Dermis microvascular lymphatic vessel endothelial cell (primary cell): ENCODE data around the gene IL17B. TPM values are rescaled to one million over a fixed set of nuclear protein-coding genes. Genes with fewer than 3 reads are reported as not detected.
A peak's percentile ranks its signal among the peaks of the same experiment; 100 is the strongest.
"Not testable (repeated sequence)": the region's sequence is repeated elsewhere in the genome, so short reads cannot be mapped to it uniquely, and the experiment has no call there.

ENCODE experiments used
- DNase-seq, 2 donors: peaks; one replicate each; pipeline versions ENCODE4 v3.0.0 to v3.0.0-alpha.2; 2010; ENCODE audit warnings: low read depth in 2 of 2
- total RNA-seq: library from RNA; depleted of rRNA; stranded (reverse); fragments of >200 nt; gene quantifications from 2 replicates; pipeline ENCODE4 v1.2.1, GENCODE V29; 2014

Gene IL17B
- total RNA-seq, 1 donor from 2014 or later: not detected

DNA sequence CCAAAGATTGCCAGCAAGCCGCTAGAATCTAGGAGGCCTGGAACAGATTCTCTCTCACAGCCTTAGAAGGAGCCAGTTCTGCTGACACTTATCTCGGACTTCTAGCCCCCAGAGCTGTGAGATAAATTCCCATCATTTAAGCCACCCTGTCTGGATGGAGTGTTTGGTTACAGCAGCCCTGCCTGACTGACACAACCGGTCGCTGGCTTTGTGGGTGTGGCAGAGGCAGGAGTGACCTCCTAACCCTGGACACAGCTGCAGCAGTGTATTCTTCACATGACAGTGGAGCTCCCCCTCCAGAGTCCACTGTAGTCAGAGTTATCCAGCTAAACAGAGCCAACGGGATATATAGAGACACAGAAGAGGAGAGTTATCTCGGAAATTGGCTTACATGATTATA, 21.2 kb upstream of the IL17B start:
- peak in 1 of 2 donors; percentile 12 for DNase-seq

DNA sequence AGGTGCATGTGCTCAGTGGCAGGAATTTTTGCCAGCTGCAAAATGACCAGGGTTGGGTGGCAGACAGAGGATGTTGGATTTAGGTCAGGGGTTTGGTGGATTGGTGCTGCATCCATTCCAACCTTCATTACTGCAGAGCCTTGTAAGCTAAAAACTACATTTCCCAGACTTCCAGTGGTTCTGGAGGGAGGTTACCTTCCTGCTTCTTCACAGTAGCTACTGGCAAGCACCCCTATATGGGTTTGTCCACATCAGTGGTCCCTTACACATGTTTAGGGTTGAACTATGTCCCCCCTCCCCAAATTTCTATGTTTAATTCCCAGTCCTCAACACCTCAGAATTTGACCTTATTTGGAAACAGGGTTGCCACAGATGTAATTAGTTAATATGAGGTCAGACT, 20.7 kb upstream of the IL17B start:
- DNase-seq: no peak

DNA sequence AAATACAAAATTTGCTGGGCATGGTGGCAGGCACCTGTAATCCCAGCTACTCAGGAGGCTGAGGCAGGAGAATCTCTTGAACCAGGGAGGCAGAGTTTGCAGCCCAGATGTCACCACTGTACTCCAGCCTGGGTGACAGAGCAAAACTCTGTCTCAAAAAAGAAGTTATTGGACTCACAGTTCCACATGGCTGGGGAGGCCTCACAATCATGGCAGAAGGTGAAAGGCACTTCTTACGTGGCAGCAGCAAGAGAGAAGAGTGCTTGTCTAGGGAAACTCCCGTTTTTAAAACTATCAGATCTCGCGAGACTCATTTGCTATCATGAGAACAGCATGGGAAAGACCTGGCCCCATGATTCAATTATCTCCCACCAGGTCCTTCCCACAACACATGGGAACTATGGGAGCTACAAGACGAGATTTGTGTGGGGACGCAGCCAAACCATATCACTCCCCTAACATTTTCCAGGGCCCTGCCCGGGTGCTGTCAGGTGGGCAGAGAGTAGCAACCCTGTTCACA, 19.7 kb upstream of the IL17B start:
- not testable (repeated sequence) for DNase-seq

DNA sequence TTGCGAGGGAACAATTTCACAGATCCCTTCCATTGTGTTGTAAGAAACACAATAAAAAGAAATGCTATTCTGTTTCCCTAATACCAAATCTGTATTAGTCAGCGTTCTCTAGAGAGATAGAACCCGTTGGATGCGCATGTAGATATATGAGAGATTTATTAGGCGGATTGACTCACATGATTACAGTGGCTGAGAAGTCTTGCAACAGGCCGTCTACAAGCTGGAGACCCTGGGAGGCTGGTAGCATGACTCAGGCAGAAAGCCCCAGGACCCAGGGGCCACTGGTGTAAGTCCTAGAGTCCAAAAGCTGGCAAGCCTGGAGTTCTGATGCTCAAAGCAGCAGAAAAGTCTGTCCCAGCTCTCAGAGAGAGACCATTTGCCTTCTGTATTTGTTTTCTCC, 18.4 kb upstream of the IL17B start:
- DNase-seq: no peak

DNA sequence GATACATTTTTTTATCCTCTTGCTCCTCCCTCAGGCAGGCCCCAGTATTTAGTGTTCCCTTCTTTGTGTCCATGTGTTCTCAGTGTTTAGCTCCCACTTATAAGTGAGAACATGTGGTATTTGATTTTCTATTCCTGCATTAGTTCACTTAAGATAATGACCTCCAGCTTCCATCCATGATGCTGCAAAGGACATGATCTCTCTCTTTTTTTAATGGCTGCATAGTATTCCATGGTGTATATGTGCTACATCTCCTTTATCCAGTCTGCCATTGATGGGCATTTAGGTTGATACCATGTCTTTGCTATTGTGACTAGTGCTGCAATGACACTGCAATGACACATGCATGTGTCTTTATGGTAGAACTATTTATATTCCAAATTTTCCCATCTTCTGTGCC, 15.9 kb upstream of the IL17B start:
- DNase-seq: not testable (repeated sequence)

DNA sequence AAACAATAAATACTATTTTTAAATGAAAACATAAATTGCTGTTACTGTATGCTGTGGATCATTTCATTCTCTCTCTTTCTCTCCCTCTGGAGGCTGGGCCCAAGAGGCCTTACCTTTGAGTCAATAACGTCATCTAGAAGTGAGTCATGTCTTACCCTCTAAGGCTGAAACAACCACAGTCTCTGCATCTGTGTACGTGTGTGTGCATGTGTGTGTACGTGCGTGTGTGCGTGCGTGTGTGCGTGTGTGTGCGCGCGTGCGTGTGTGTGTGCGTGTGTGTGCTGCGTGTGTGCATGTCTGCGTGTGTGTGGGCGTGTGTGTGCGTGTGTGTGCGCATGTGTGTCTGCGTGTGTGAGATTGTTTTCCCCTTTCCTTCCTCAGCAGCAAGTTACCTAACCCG, 13.6 kb upstream of the IL17B start:
- no peak for DNase-seq

DNA sequence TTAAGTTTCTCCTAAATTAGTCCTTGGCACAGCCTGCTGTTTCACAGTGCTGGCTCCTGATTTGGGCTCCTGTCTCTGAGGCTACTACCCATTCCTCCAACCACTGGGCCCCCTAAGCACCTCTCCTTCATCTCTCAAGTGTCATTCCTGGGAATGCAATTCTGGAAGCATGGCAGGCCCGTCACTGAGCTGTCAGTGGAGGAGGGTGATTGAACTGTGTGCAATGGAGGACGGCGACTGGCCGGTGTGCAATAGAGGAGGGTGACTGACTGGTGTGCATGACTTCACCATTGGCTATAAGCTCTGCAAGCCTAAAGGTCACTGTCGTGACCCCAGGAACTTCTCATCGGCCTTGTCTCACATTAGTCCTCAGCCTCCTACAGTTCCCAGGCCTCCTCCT, 12.4 kb upstream of the IL17B start:
- DNase-seq: no peak

DNA sequence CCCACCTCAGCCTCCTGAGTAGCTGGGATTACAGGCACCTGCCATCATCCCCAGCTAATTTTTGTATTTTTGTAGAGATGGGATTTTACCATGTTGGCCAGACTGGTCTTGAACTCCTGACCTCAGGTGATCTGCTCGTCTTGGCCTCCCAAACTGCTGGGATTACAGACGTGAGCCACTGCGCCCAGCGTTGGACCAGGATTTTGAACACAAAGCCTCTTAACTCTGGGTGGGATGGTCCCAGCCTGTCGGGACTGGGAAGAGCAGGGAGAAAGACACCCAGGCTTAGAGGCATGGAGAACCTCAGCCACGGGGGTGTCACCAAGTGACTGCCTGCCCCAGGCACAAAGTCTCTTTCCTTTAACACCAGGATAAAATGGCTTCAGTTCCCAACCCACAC, 12.0 kb upstream of the IL17B start:
- DNase-seq: not testable (repeated sequence)

DNA sequence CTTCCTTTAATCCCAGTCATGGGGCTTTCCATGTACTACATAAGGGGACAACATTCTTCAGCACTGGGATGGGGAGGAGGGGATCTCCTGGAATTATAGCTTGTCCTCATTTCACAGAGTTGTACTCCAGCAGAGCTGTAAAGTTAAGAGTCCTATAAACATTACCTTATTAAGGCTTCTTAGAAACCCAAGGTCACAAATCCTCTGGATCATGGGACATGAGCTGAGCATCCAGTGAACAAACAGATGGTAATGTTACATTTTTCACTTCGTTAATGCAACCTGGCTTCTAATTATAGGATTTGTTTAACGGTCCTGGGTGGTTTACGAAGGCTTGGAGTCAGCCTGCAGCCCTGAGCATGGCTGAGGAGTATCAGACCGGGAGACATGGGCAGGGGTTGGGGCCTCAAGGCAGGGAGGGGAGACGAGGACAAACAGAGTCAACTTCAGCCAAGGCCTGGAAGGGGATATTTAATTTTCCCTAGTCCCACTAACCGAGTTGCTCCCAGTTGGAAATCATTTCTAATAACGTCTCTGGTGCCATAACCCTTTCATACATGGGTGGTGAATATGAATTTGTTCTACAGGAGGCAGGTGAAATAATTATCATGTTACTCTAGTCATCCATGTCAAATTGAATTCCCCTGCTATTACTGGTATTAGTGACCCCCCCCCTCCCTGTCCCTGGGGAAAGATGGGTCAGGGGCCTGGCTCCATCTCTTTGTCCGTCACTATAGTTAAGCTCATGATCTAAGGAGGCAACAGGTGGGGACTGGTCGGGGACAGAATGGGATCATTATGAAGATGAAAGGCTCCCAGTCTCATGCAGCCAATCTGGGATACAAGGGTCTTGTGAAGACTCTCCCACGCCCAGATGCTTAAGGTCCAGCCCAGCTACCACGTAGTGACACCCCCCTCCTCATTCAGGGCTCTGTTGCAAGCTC, 10.7 kb upstream of the IL17B start:
- DNase-seq: no peak

DNA sequence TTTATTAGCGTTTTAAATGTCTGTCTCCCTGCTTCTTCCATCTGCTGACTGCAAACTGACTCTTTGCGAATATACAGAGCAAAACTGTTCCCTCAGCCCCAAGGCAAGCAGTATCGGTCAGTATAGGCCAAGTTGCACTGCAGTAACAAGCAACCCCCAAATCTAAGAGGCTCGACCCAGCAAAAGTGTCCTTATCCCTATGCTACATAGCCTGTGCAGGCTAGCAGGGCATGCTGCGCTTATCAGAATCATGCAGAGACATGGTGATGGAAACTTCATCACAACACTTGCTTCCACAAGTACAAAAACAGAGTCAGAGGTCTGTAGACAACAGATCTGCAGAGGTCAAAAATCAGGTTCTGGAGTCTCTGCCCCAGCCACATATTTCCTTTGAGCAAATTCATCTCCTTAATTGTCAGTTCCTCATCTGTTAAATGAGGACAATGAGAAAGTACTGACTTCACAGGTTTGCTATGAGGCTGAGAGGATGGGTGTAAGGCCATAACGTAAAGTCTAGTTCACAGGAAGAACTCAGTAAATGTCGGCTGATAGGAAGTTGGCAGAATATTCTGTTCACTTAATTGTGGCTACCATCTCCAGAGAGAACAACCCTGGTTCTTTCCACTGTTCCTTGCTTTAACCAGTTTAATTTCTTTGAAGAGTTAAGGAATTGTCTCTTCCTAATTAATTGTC, 9.6 kb upstream of the IL17B start:
- no peak for DNase-seq

DNA sequence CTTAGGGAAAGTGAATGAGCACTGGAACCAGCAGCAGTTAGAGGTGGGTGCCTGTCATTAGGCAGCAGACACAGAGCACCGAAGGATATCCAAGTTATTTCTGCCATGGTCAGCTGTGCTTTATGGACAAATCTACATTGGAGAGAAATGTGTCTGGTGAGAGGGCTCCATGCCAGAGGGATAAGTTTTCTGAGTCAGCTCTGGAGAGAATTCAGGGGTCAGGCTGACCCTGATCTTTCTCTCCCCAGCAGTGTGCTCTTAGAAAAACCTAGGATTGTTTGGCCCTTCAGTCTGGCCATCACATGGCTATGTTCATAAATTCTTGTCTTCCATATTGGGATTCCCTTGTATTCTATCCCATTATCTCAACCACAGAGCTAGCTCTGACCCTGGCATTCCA, 8.9 kb upstream of the IL17B start:
- DNase-seq: no peak

DNA sequence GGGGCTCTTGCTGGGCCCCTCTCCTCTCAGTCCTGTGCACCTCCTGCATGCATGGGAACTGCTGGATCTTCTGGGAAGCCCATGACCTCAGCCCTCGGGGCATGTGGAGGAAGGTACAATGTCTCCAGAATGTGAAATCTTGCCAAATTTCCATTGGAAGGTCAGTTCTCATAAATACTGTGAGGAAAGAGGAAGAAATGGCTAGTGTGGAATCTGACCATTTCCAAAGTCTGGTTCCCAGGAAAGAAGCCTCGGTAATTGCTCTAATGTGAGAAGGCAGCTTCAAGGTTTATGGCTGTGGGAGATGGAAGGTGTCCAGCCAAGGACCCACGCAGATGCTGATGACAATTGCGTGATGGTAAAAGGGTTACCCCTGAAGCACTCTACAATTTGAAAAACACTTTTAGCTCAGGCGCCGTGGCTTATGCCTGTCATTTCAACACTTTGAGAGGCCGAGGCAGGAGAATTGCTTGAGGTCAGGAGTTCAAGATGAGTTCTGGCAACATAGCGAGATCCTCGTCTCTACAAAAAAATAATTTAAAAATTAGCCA, 8.1 kb upstream of the IL17B start:
- DNase-seq: no peak

DNA sequence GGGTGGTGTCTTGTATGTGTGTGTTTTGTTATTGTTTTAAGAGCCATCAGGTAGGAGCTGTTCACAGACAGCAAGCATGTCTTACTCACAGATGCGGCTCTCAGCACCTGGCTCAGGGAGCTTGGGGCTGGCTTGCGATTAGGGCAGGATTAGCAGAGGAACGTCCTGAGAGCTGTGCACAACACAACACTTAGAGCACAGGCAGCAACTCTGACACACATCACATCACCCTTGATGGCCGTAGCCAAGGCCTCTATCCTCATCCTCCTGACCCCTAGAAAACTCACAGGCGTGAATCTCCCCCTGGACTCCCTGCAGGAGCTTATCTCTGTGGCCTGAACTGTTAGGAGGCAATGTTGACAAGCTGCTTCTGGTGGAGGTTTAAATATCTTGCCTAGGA, 7.1 kb upstream of the IL17B start:
- DNase-seq: no peak

DNA sequence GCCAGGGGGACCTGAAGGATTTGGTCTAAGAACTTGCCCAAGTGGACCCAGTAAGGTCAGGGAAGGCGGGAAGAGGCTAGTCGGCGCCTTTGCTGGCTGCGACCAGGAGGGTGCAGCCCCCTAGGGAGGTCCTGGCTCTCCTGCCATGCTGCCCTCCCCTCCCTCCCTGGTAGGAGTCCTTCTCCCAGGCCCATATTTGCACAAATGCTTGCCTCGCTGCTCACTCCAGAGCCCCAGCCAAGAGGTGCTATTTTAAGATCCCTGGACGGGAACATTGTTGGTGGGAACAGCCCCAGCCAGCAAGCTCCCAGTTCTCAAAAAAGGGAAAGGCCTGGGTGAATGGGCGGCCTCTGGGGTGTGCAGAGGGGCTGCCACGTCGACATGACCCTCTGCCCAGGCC, 4.3 kb upstream of the IL17B start:
- DNase-seq: no peak

DNA sequence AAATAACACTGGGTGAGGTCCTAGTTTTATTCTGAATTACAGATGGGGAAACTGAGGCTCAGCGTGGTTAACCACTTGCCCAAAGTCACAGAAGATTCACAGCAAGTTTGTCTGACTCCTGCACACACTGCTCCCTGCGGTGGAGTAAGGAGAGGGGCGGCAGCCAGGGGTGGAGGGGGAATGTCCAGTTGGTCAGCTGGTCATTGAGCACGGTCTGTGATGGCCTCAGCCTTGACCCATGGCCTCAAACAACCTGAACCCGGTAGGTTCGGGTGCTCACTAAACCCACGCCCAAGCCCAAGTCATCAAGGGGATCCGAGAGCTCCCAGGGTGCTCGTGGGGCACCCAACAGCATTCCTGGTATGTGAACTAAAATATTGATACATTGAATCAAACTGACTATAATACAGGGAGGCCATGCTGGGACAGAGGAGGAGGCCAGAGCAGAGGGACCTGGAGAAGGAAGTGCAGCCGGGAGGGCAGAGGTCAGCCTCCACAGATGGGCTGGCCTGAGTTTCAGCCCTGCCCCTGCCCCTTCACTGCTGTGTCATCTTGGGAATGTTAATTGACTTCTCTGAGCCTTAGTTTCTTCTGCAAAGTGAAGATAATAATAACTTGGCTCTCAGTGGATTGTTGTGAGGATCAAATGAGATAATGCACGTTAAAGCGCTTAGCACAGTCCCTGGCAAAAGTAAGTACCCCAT, 3.6 kb upstream of the IL17B start:
- DNase-seq: no peak

DNA sequence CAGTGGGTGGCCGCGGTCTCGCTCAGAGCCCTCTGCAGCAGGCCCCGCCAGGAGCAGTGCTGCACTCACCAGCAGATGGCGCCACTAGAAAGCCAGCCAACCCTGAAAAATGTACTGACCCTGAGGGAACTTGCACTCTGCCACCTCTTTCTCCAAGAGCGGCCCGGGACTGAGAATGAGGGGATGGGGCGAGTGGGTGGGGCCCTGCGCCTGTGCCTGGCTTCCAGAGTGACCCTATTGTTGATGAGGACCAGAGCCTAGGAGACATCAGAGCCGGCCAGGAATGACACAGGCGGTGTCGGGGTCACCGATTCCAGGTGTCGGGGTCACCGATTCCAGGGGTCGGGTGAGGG, 2.9 kb upstream of the IL17B start:
- peak; percentile 36 to 67 for DNase-seq

DNA sequence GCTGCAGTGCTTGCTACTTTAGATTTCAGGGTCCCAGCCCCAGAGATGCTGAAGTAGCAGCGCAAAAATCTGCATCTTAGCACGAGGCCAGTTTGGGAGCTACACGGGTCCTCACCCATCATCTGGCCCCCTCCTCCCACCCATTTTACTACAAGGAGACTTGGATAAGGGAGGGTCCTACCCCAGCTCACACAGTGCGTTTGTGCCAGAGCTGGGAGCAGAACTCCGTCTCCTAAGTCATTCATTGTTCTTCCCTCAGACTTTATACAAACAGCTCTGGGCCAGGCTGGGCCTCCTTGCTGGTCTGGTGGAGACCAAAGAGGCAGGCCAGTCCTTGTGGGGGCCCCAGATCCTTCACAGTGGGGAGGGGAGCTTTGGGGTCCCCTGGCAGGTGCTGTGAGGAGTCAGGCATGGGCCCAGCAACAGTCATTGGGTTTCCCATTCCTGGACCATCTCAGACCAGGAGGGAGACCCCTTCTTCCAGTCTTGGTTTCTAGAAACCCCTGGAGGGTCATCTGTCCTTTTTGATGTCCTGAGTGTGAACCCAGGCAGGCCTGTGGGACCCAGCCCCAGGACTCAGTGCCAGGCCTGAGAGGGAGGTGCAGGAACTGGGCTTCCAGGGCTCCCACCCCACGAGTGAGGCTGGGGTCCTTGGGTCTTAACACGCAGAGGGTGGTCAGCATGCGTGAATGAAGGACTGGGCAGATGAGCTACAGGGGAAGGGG, 2.3 kb upstream of the IL17B start:
- no peak for DNase-seq

DNA sequence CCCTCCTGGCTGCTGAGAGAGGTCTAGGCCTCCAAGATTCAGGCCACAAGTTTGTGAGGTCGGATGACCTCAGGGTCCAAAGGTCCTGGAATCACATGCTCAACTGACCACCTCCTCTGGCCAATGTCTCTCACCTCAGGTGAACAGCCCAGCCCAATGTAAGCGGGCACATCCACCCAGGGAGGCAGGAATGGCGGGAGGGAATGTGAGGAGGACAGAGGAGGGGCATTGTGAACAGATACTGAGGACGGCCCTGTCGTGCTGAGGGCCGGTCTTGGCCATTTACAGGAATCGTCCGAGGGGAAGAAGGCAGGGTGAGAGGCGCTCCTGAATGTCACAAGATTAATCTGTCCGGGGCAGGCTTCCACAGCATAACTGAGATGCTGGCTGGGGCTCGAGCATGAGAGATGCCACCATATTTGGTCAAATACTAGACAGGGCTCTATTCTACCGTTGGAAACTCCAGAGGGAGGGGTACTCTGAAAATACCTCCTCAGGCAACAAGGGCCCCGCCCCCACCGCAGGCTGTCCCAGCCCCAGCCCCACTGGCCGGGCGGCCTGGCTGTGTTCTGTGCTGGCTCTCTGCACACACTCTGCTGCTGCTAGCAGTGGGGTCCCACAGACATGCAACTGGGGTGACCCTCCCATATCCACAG, 1.5 kb upstream of the IL17B start:
- no peak for DNase-seq

DNA sequence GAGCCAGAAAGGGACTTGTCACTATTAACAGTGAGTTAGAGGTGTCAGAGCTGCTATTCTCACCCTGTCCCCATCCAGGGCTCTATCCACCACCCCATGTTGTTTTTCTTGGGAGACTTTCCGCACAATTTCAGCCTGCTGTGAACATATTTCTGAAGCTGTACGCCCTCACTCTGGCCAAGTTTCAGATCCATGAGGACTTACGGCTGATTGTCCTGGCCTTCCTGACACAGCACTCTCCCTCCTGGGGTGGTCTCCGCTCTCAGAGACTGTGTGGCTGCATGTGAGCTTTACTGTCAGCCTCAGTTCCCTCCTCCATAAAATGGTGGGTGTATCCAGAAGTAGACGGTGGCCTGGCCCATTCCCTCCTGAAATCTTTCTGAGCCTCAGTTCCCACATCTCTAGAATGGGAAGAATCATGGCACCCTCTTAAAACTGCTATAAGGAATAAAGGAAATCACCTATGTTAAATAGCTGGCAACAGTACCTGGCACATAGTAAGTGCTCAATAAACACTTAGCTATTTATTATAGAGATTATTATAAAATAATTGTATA, 804 bp upstream of the IL17B start:
- DNase-seq: no peak

DNA sequence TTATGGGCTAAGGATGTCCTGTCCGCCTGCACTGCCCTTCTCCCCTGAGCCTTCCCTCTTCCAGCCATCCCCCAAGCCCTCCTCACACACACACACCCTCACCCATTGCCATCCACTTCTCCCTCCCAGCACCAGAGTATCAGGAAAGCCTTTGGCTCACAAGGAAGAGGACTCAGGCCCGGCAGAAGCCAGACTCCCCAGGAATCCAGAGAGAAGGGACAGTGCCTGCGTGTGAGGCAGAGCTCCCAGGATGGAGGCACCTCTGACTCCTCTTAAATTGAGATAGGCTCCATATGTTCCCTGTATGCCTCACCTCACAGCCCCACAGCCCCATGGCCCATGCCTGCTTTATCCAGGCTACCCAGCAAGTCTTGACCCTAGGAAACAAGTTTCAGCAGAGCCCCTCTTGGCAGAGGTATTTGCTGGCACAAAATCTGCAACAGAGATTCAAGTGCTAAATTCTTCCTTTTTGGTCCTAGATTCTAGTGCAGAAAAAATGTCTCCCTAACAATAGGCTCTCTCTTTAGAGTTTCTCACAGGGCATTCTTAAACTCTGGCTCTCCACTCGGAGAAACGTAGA, 761 bp downstream of the IL17B start:
- no peak for DNase-seq
